NK-92 treated with Interleukin-12 subunit alpha and Interleukin-12 subunit beta, amount 100 ng/mL, for 24 hours (cell line): ENCODE data around the gene TPRX2.
"Not testable (repeated sequence)": the region's sequence is repeated elsewhere in the genome, so short reads cannot be mapped to it uniquely, and the experiment has no call there.

Experiments
- DNase-seq: peaks from one replicate; lab custom pipeline; 2025; lab: John Stamatoyannopoulos, UW

TPRX2 gene

GRCh38 chr19:47858646-47859285, at the start of gene TPRX2:
Gene TPRX2 (plus strand): TSS chr19:47859235. CDS start chr19:47859247, 12 bp downstream.
- DNase-seq: not testable (repeated sequence)

DNA sequence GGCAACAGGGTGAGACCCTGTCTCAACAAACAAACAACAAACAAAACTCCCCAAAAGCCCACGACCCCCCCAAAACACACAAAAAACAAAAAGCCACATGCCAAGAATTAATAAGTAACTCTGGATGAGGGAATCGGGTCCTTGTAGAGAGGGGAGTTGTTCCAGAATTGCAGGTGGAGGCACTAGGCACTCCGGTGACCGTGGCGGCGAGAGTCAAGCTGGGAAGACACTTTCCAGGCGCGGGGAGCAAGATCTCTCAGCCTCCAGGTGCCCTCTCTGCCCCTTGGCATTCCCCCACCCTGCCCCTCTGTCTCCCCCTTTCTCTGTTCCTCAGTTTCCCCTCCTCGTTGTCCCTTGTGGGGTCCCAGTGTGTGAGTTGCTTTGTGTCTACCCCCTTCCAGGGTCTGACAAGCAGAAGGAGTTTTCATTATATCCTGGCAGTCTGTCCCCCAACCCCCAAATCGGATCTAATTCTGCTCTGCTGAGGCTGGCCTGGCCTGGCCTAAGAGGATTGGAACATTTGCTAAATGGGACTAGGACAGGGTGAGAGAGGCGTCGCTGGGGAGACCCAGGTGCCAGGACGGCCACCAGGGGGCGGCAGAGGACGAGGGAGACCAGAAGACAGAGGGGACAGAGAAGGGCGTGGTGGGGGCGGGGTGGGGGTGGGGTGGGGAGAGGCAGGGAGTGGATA, 45.6 kb upstream of the TPRX2 start:
- peak; percentile 66 for DNase-seq

DNA sequence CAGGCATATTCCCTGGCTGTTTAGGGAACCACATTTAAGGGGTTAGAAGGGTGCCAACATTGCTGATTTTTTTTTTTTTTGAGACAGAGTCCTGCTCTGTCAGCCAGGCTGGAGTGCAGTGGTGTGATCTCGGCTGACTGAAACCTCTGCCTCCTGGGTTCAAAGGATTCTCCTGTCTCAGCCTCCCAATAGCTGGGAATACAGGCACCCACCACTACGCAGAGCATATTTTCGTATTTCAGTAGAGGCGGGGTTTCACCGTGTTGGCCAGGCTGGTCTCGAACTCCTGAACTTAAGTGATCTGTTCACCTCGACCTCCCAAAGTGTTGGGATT, 45.1 kb upstream of the TPRX2 start:
- DNase-seq: no peak

- DNase-seq: not testable (repeated sequence)
Observed at GRCh38 chr19:47816270-47816669, 42.8 kb upstream of the TPRX2 start.

DNA sequence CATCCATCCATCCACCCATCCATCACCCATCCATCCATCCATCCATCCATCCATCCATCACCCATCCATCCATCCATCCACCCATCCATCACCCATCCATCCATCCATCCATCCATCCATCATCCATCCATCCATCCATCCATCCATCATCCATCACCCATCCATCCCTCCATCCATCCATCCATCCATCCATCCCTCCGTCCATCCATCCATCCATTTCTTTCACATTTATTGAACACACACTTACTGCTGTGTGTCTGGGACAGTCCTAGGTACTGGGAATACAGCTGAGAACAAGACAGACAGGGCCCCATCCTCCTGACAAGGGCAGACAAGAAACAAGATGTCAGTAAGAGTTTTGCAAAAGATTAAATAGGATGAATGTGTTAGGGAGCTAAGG, 40.8 kb upstream of the TPRX2 start:
- DNase-seq: not testable (repeated sequence)

DNA sequence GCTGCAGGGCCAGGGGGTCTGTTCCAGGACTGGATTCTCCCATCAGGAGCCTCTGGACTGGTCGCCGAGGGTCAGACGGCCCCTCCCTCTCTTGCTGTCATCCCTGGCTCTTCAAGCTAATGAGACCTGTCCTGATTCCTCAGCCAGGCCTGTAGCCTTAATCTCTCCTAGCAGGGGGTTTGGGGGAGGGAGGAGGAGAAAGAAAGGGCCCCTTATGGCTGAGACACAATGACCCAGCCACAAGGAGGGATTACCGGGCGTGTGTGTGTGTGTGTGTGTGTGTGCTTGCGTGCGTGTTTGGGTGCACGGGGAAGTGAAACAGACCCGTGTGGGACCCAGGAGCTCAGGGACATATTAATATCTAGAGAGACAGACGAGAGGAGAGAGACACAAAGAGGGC, 39.2 kb upstream of the TPRX2 start:
- no peak for DNase-seq

- no peak for DNase-seq
Observed at GRCh38 chr19:47820410-47820809, 38.6 kb upstream of the TPRX2 start.

DNA sequence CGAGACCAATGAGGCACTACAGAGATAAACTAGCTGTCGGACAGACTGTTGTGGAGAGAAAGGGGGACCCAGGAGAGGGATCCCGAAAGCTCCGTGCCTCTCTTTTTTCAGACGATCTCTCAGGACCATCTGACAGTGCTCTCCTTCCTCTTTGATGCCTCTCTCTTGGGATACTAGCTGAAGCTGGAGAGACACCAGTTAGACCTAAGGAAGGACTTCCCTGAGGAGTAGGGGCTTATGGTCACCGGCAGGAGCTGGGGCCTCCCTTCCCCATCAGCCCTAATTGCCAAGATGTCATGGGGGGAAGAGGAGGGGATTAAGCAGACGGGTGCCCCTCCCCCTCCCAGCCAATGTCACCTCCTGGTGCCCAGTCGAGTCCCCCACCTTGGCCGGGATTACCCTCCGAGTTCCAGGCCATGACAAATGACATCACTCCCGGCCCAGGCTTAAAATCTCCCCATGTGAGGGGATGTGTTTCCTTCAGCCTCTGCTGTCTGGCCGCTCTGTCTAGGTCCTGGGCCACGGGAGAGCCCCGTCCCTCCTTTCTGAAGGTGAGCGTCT, 37.5 kb upstream of the TPRX2 start, which contains the start of gene CRX:
TSS of gene CRX (plus strand) at position 478 of the 561 bp plus-strand sequence. CDS start 12,507 bp downstream, outside the sequence.
- DNase-seq: no peak

- no peak for DNase-seq
Observed at GRCh38 chr19:47824396-47824795, 34.6 kb upstream of the TPRX2 start.

DNA sequence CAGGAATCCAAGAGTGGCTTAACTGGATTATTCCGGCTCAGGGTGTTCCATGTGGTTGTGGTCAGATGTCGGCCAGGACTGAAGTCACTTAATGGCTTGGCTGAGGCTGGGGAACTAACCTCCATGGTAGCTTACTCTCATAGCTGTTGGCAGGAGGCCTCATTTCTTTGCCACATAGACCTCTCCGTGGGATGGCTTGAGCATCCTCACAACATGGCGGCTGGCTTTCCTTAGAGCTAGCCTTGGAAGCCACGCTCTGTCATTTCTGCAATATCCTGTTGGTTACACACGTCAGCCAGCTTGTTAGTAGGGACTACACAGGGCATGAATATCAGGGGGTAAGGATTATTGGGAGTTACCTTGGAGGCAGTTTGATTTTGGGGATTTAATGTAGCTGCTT, 32.2 kb upstream of the TPRX2 start:
- DNase-seq: no peak

DNA sequence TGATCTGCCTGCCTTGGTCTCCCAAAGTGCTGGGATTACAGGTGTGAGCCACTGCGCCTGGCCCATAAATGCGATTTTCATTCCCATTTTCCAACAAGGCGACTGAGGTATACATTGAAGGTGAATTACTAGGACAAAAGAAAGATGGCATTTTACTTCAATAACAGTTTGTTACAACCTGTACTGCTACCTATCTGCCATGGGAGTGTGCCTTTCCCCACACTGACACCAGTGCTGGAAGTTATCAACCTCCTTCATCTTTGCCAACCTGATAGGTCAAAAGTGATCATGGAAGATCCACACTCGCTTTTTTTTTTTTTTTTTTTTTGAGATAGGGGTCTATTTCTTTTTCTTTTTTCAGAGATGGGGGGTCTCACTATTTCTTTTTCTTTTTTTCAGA, 26.3 kb upstream of the TPRX2 start:
- DNase-seq: no peak

- DNase-seq: no peak
Observed at GRCh38 chr19:47836038-47836437, 23.0 kb upstream of the TPRX2 start.

DNA sequence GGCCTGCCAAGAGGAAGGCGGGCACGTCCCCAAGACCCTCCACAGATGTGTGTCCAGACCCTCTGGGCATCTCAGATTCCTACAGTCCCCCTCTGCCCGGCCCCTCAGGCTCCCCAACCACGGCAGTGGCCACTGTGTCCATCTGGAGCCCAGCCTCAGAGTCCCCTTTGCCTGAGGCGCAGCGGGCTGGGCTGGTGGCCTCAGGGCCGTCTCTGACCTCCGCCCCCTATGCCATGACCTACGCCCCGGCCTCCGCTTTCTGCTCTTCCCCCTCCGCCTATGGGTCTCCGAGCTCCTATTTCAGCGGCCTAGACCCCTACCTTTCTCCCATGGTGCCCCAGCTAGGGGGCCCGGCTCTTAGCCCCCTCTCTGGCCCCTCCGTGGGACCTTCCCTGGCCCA, 19.6 kb upstream of the TPRX2 start:
- no peak for DNase-seq

- DNase-seq: no peak
Observed at GRCh38 chr19:47839913-47840312, 19.1 kb upstream of the TPRX2 start.

DNA sequence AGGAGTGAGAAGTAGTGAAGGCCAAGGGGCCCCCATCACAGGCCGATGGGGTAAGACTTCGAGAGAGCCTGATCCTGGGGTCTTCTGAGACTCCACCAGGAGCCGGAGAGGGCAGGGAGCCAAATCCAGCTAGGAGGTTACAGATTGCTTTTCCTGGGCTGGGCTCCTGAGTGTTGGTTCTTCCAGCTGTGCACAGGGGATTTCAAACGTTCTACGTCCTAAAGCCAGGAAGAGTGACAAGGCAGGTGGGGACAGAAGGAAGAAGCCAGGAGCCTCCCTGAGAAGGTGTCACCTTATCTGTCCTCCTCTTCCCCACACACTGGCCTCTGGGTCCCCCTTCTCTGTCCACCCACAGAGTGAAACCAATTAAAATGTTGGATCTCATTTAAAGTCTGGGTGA, 16.1 kb upstream of the TPRX2 start:
- no peak for DNase-seq

DNA sequence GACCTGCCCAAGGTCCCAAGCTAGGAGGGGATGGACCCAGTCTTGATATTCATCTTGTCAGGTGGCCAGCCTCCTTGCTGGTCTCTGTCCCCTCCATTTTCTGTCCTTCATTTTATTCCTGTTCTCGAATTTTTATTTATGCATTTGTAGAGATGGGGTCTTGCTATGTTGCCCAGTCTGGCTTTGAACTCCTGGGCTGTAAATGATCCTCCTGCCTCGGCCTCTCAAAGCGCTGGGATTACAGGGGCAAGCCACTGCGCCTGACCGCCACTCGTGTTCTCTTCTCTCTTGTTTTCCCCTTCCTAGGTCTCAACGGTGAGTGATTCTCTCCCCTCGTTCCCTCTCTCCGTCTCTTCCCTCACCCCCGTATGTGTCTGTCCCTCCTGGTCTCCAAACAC, 10.6 kb upstream of the TPRX2 start:
- DNase-seq: no peak

- no peak for DNase-seq
Observed at GRCh38 chr19:47848823-47849473, 10.1 kb upstream of the TPRX2 start.

- DNase-seq: no peak
Observed at GRCh38 chr19:47853003-47853402, 6.0 kb upstream of the TPRX2 start.

DNA sequence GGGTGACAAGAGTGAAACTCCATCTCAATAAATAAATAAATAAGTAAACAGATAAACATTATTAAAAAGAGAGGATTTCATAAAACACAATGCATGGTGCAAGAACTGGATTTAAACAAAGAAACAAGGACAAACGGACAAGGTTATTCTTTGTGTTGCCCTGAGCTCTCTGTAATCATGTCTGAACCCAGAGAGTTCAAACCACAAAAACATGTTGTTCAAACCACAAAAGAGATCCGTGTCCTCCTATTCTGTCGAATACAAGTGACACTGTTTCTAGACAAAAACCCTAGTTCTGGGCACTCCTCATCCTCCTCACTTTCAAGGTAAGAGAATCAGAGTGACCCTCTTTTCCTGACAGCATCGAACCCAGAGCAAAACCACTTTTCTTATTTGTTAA, 4.6 kb upstream of the TPRX2 start:
- DNase-seq: no peak

GRCh38 chr19:47858231-47858630, 804 bp upstream of the TPRX2 start:
- not testable (repeated sequence) for DNase-seq

- not testable (repeated sequence) for DNase-seq
Observed at GRCh38 chr19:47859838-47860237, 803 bp downstream of the TPRX2 start.

GRCh38 chr19:47860602-47861297, 1.7 kb downstream of the TPRX2 start:
- DNase-seq: no peak
